Brain microvascular endothelial cell (primary cell): ENCODE measurements around the gene CTDSPL.

ENCODE experiments used
- DNase-seq: peaks from one replicate; pipeline ENCODE4 v3.0.0-alpha.2; 2020
- H3K27ac ChIP-seq: fragments of 250-450 bp; sonication (Bioruptor Pico); 2 replicates; pipeline ENCODE4 v1.5.1; 2020; ENCODE audit warnings: mild to moderate bottlenecking, moderate library complexity
- H3K27me3 ChIP-seq: fragments of 250-450 bp; sonication (Bioruptor Pico); replicated peaks from 2 replicates; pipeline ENCODE4 v1.5.1; 2020; ENCODE audit warnings: mild to moderate bottlenecking
- H3K36me3 ChIP-seq: fragments of 250-450 bp; sonication (Bioruptor Pico); replicated peaks from 2 replicates; pipeline ENCODE4 v1.5.1; 2020; ENCODE audit warnings: mild to moderate bottlenecking
- H3K4me3 ChIP-seq: 2 replicates; pipeline ENCODE4 v1.5.1; 2011; ENCODE audit warnings: low read depth, mild to moderate bottlenecking, control low read depth, low read length, moderate library complexity
- CTCF ChIP-seq: IDR thresholded peaks from 2 replicates; pipeline ENCODE4 v1.5.1; 2011; ENCODE audit warnings: low read depth, mild to moderate bottlenecking, moderate library complexity, low read length, control low read depth, inconsistent platforms; ENCODE audit errors: missing control alignments
- in situ Hi-C: cut with HindIII; loops from 2 replicates; pipeline ENCODE4 v1.10.0; 2017; ENCODE audit warnings: low sequenced_read_pairs, low pct_ligation_motif_present

CTDSPL gene

DNA sequence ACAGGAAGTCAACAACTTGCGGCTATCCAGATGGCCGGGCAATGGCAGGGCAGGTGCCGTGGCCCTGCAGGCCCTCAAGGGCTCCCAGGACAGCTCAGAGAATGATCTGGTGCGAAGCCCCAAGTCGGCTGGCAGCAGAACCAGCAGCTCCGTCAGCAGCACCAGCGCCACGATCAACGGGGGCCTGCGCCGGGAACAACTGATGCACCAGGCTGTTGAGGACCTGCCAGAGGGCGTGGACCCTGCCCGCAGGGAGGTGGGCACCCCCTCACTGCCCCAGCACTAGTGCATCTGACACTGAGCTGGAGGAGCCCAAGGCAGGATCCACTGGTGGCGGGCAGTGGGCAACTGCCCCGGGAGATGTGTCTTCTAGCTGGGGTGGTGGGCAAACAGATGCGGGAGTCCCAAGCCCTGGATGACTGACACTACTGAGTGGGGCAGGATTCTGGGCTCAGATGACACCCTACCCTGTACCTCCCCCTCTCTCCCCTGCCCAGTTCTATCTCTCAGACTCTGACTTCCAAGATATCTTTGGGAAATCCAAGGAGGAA, 144.8 kb downstream of the CTDSPL start:
- no peak for TF ChIP-seq CTCF
- Histone ChIP-seq H3K27ac (no peak overlapping the region), H3K4me3 (no peak overlapping the region), H3K27me3 (no peaks in the 10 kb centered on the region), H3K36me3 (peaks cover 7% of the 10 kb centered on the region)
- no peak for DNase-seq
- in situ Hi-C loops: no loop called here

- no peak overlapping the region for H3K27ac ChIP-seq
- no peaks in the 10 kb centered on the region for H3K27me3 ChIP-seq
- in situ Hi-C loops: no loop called here
- no peak for DNase-seq
- H3K4me3 ChIP-seq: no peak overlapping the region
- H3K36me3 ChIP-seq: peaks cover 5% of the 10 kb centered on the region
- TF ChIP-seq CTCF: no peak
These were observed 146.0 kb downstream of the CTDSPL start for GRCh38 chr3:38007754-38008090.

- H3K36me3 ChIP-seq: peaks cover 5% of the 10 kb centered on the region
- H3K27me3 ChIP-seq: no peaks in the 10 kb centered on the region
- H3K4me3 ChIP-seq: no peak overlapping the region
- in situ Hi-C loops: no loop called here
- no peak for DNase-seq
- H3K27ac ChIP-seq: no peak overlapping the region
- no peak for TF ChIP-seq CTCF
These were observed 146.6 kb downstream of the CTDSPL start for GRCh38 chr3:38008191-38008701.

DNA sequence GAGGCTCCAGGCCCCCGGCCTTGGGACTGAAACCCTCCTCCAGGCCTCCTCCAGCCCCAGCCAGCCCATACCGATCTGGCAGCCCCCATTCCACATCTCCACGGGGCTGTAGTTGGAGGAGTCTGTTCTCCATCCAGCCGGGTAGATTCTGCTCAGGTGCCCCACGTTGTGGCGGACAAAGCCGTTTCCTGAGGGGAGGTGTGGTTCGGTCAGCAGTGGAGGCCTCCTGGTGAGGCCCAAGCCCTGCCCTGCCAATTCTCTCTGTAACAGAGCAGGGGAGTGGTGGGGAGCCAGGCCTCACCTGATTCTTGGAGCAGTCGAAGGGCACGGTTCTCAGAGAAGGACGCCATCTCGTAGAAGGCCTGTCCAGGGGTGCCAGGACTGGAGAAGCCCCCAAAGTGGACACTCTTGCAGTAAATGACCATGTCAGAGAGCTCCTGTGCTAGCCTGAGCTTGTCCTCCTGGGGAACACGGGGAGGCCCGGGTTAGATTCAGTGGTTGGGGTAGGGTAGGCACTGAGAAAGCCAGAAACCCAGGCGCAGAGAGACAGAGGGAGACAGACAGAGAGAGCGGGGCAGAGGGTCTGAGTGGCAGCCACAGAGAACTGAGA, 147.4 kb downstream of the CTDSPL start:
- in situ Hi-C loops: no loop called here
- no peak for DNase-seq
- Histone ChIP-seq H3K4me3 (no peak overlapping the region), H3K36me3 (peaks cover 5% of the 10 kb centered on the region), H3K27ac (no peak overlapping the region), H3K27me3 (no peaks in the 10 kb centered on the region)
- no peak for TF ChIP-seq CTCF

DNA sequence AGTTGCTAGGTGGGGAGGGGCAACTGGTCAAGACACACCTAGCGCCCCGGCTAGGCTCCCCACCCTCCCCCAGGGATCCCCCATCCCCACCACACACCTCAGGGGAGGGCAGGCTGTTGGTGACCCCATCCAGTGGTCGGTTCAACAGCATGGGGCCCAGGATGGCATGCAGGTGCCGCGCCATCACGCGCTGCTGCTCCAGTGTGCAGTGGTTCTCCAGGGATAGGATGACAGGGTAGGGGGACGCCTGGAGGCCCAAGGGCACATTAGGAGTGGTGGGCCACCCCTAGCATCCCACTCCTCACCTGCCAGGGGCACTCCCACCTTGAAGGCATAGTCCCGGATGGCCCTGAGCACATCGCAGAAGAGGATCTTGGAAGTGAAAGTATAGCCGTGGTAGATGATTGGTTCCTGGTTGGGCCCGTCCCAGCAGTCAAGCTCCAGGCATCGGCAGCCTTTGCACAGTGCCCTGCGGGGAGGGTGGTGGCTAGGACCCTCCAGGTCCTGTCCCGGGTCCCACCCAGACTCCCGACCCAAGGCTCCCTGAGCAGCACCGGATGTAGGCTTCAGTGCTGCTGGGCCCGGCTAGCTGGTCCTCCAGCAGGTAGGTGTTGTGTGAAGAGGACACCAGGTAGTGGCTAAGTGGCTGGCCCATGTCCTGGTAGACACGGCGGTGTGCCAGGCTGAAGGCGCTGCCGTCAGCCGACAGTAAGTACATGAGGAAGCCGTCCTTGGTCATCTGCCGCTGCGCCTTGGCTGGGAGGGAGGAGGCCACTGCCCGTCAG, 148.3 kb downstream of the CTDSPL start:
- H3K27ac ChIP-seq: no peak overlapping the region
- peaks cover 5% of the 10 kb centered on the region for H3K36me3 ChIP-seq
- no peak for TF ChIP-seq CTCF
- H3K4me3 ChIP-seq: no peak overlapping the region
- no peaks in the 10 kb centered on the region for H3K27me3 ChIP-seq
- in situ Hi-C loops: no loop called here
- no peak for DNase-seq
